Sigmoid colon (tissue), 4 donors: Measurements from ENCODE around the gene KRT6A.

Experiments used
- CTCF ChIP-seq, 4 experiments: fragments of 450-650 bp in 3 of 4; fragments of 200-600 bp in 1 of 4; IDR thresholded peaks; one replicate each; pipeline ENCODE4 v1.5.1; 2016 to 2019; ENCODE audit warnings: antibody characterized with exemption in 4 of 4, mild to moderate bottlenecking in 3 of 4, moderate library complexity in 2 of 4
- POLR2A ChIP-seq, 2 donors: fragments of 450-650 bp; IDR thresholded peaks; one replicate each; pipeline ENCODE4 v1.6.1; 2016; ENCODE audit warnings: antibody characterized with exemption in 2 of 2, mild to moderate bottlenecking in 2 of 2, moderate library complexity in 2 of 2
- POLR2AphosphoS5 ChIP-seq, 4 donors: sonication (generic); formaldehyde crosslinking; IDR thresholded peaks; one replicate each; pipeline ENCODE4 v1.6.1; 2017; ENCODE audit warnings: antibody characterized with exemption in 4 of 4

- TF ChIP-seq POLR2AphosphoS5 (IDR thresholded peaks at IDR 0.05), result peak; percentile 12 to 80 (median 48)
- no peak for TF ChIP-seq CTCF (IDR thresholded peaks at IDR 0.05)
- no peak for TF ChIP-seq POLR2A (IDR thresholded peaks at IDR 0.05)
These were observed 28.2 kb downstream of the KRT6A start for GRCh38 chr12:52464897-52465296.
